HCT116 (cell line): ENCODE measurements around the gene CAMK1D.

Experiments used
- TF ChIP-seq, protein P1 (sequence below), 3 experiments: fragments of 200-600 bp in 1 of 3; sonication (generic) in 1 of 3; IDR thresholded peaks in 2 of 3; conservative IDR thresholded peaks in 1 of 3; 2 replicates each; pipeline ENCODE4 v1.5.1; 2012 to 2017; ENCODE audit warnings: low read depth in 2 of 3, low read length in 2 of 3, antibody characterized with exemption in 1 of 3, borderline replicate concordance in 1 of 3, control low read depth in 1 of 3, mild to moderate bottlenecking in 1 of 3, mixed read lengths in 1 of 3, mixed run types in 1 of 3, moderate library complexity in 1 of 3; ENCODE audit not compliant: insufficient read depth in 1 of 3
- TF ChIP-seq, protein P2 (sequence below): IDR thresholded peaks from 2 replicates; pipeline ENCODE4 v1.6.1; 2011; ENCODE audit warnings: mild to moderate bottlenecking, low read length, moderate library complexity; ENCODE audit not compliant: insufficient replicate concordance; ENCODE audit errors: extremely low read depth

DNA sequence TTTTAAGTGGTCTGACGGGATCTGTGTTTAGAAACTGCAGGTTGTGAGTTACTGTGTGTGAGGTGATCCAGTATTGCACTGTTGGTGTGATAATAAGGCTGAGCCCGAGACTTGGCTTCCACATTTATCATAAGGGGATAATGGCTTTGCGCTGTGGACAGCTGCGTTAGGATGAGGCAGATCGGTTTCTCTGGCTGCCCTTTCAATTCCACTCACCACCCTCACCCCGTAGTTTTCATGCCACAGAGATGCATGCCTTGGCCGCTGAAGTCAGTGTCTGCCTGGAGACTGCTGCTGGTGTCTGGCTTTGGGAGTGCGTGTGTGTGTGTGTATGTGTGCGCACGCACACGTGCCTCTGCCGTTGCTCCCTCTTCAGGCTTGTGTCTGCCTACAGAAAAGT is 379.1 kb downstream of the CAMK1D start:
- TF ChIP-seq, protein P1, sequence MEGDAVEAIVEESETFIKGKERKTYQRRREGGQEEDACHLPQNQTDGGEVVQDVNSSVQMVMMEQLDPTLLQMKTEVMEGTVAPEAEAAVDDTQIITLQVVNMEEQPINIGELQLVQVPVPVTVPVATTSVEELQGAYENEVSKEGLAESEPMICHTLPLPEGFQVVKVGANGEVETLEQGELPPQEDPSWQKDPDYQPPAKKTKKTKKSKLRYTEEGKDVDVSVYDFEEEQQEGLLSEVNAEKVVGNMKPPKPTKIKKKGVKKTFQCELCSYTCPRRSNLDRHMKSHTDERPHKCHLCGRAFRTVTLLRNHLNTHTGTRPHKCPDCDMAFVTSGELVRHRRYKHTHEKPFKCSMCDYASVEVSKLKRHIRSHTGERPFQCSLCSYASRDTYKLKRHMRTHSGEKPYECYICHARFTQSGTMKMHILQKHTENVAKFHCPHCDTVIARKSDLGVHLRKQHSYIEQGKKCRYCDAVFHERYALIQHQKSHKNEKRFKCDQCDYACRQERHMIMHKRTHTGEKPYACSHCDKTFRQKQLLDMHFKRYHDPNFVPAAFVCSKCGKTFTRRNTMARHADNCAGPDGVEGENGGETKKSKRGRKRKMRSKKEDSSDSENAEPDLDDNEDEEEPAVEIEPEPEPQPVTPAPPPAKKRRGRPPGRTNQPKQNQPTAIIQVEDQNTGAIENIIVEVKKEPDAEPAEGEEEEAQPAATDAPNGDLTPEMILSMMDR (IDR thresholded peaks at IDR 0.05 in 2 of 3, conservative IDR thresholded peaks at IDR 0.05 in 1 of 3; ENCODE audit: borderline replicate concordance in 1 of 3, insufficient read depth in 1 of 3, low read depth in 2 of 3, low read length in 2 of 3) = no peak
- TF ChIP-seq, protein P2, sequence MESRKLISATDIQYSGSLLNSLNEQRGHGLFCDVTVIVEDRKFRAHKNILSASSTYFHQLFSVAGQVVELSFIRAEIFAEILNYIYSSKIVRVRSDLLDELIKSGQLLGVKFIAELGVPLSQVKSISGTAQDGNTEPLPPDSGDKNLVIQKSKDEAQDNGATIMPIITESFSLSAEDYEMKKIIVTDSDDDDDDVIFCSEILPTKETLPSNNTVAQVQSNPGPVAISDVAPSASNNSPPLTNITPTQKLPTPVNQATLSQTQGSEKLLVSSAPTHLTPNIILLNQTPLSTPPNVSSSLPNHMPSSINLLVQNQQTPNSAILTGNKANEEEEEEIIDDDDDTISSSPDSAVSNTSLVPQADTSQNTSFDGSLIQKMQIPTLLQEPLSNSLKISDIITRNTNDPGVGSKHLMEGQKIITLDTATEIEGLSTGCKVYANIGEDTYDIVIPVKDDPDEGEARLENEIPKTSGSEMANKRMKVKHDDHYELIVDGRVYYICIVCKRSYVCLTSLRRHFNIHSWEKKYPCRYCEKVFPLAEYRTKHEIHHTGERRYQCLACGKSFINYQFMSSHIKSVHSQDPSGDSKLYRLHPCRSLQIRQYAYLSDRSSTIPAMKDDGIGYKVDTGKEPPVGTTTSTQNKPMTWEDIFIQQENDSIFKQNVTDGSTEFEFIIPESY = no peak
